Measurements from ENCODE around the gene ZDHHC17.
A peak's percentile ranks its signal among the peaks of the same experiment; 100 is the strongest.

ZDHHC17 gene

DNA sequence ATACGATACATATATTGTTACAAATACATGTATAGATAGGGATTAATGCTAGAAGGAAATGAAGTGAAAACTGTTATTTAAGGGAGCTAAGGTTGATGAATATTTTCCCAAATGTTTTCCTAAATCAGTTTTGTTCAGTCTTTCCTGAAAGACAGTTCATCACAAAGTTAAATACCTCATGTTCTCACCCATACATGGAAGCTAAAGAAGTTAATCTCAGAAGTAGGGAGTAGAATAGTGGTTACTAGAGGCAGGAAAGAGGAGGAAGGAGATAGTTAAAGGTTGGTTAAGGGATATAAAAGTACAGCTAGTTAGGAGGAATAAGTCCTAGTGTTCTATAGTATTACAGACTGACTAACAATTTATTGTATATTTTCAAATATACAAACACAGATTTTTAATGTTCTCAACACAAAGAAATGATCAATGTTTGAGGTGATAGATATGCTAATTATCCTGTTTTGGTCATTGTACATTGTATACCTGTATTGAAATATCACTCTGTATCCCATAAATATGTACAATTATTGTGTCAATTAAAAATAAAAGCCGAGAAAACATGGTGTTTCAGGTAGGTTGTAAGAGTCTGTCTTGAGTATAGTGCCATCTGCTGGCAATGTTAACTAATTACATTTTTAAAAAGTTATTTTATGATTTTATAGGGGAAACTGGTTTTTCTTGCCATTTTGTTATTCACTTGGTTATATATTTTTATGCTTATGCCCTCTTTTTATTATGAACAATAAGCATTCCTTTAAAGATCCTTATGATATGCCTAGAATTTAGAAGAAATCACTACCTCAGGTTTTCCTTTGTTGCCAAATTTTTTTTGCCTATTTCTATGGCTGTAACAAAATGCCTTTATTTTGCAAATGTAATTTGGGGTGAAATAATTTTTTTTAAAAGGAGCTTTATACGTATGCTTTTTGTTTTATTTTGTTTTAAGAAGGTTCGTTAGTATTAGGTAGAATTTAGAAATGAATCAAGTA, 26.9 kb downstream of the ZDHHC17 start:
- Histone ChIP-seq H3K36me3 (ENCODE audit: insufficient read depth, low read length) (no peaks in the 10 kb centered on the region), H3K9me2 (replicated peaks; ENCODE audit: low read depth, low read length) (no peaks in the 10 kb centered on the region), H3K4me3 (ENCODE audit: low read length, poor library complexity, severe bottlenecking) (no peak overlapping the region), H3K9me3 (ENCODE audit: insufficient read depth, low read depth, low read length) (no peaks in the 10 kb centered on the region), H2AFZ (ENCODE audit: low read length) (no peak overlapping the region), H3F3A (ENCODE audit: low read depth) (no peaks in the 10 kb centered on the region), H3K9ac (ENCODE audit: low read depth, low read length, poor library complexity, severe bottlenecking) (no peak overlapping the region), H3K79me2 (ENCODE audit: insufficient read depth, low read length) (peaks cover 54% of the 10 kb centered on the region), H3K27me3 (ENCODE audit: insufficient read depth, low read length, poor library complexity, severe bottlenecking) (no peaks in the 10 kb centered on the region), H3K4me1 (ENCODE audit: insufficient read depth, low read length, poor library complexity, severe bottlenecking) (no peaks in the 10 kb centered on the region), H4K20me1 (ENCODE audit: insufficient read depth, low read length, poor library complexity, severe bottlenecking) (peaks cover 7% of the 10 kb centered on the region), H3K4me2 (ENCODE audit: low read depth, low read length, poor library complexity, severe bottlenecking) (peak overlapping the region; percentile 28)
- TF ChIP-seq, protein P1, sequence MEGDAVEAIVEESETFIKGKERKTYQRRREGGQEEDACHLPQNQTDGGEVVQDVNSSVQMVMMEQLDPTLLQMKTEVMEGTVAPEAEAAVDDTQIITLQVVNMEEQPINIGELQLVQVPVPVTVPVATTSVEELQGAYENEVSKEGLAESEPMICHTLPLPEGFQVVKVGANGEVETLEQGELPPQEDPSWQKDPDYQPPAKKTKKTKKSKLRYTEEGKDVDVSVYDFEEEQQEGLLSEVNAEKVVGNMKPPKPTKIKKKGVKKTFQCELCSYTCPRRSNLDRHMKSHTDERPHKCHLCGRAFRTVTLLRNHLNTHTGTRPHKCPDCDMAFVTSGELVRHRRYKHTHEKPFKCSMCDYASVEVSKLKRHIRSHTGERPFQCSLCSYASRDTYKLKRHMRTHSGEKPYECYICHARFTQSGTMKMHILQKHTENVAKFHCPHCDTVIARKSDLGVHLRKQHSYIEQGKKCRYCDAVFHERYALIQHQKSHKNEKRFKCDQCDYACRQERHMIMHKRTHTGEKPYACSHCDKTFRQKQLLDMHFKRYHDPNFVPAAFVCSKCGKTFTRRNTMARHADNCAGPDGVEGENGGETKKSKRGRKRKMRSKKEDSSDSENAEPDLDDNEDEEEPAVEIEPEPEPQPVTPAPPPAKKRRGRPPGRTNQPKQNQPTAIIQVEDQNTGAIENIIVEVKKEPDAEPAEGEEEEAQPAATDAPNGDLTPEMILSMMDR (conservative IDR thresholded peaks at IDR 0.05; ENCODE audit: low read length) = peak; percentile 72
- no peak for TF ChIP-seq EZH2phosphoT487 (IDR thresholded peaks at IDR 0.05; ENCODE audit: borderline replicate concordance)

DNA sequence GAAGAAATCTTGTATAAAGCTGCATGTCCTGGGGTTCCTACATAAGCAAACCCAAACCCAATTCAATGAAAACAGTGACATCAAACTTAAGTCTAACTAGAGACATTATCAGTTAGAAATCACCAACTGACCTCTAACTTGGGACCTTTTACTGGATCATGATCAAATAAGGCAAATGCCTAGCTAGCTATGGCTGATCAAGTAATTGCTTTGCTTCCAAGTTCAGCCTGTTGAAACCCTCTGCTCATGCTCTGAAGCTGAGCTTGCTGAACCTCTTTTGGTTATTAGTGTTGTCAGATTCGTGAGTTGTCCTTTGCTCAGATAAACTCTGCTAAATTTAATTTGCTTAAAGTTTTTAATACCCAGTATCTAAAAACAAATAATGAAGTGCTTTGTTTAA, 28.9 kb downstream of the ZDHHC17 start:
- no peak overlapping the region for H3K4me3 ChIP-seq (ENCODE audit: low read length, poor library complexity, severe bottlenecking)
- H3K27me3 ChIP-seq (ENCODE audit: insufficient read depth, low read length, poor library complexity, severe bottlenecking) = no peaks in the 10 kb centered on the region
- H2AFZ ChIP-seq (ENCODE audit: low read length) = no peak overlapping the region
- no peak overlapping the region for H3K9ac ChIP-seq (ENCODE audit: low read depth, low read length, poor library complexity, severe bottlenecking)
- no peaks in the 10 kb centered on the region for H3K9me3 ChIP-seq (ENCODE audit: insufficient read depth, low read depth, low read length)
- no peak overlapping the region for H3K4me2 ChIP-seq (ENCODE audit: low read depth, low read length, poor library complexity, severe bottlenecking)
- no peaks in the 10 kb centered on the region for H3K4me1 ChIP-seq (ENCODE audit: insufficient read depth, low read length, poor library complexity, severe bottlenecking)
- no peaks in the 10 kb centered on the region for H3F3A ChIP-seq (ENCODE audit: low read depth)
- H4K20me1 ChIP-seq (ENCODE audit: insufficient read depth, low read length, poor library complexity, severe bottlenecking) = peaks cover 7% of the 10 kb centered on the region
- H3K79me2 ChIP-seq (ENCODE audit: insufficient read depth, low read length) = peaks cover 44% of the 10 kb centered on the region
- H3K9me2 ChIP-seq (replicated peaks; ENCODE audit: low read depth, low read length) = no peaks in the 10 kb centered on the region
- TF ChIP-seq EZH2phosphoT487 (IDR thresholded peaks at IDR 0.05; ENCODE audit: borderline replicate concordance) = no peak
- TF ChIP-seq, protein P1 (conservative IDR thresholded peaks at IDR 0.05; ENCODE audit: low read length) = no peak
- H3K36me3 ChIP-seq (ENCODE audit: insufficient read depth, low read length) = no peaks in the 10 kb centered on the region

DNA sequence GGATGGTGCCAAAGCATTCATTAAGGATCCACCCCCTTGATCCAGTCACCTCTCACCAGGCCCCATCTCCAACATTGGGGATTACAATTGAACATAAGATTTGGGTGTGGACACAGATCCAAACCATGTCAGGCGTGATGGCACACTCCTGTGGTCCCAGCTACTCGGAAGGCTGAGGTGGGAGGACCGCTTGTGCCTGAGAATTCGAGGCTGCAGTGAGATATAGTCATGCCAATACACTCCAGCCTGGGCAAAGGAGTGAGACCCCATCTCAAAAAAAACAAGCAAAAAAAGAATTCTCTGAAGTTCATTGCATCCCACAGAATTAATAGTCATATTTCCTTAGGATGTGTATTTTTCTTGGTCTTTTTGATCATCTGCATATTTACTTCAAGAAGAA, 34.9 kb downstream of the ZDHHC17 start:
- peaks cover 25% of the 10 kb centered on the region; the same call in 1 of the 2 replicates for H3K36me3 ChIP-seq (ENCODE audit: insufficient read depth, low read length)
- H3K4me1 ChIP-seq (ENCODE audit: insufficient read depth, low read length, poor library complexity, severe bottlenecking) = no peaks in the 10 kb centered on the region

More for the DNA sequence above, 34.9 kb downstream of the ZDHHC17 start:
- no peaks in the 10 kb centered on the region for H3F3A ChIP-seq (ENCODE audit: low read depth)
- no peak overlapping the region for H3K4me2 ChIP-seq (ENCODE audit: low read depth, low read length, poor library complexity, severe bottlenecking)
- no peaks in the 10 kb centered on the region for H3K27me3 ChIP-seq (ENCODE audit: insufficient read depth, low read length, poor library complexity, severe bottlenecking)
- H3K79me2 ChIP-seq (ENCODE audit: insufficient read depth, low read length) = peaks cover 23% of the 10 kb centered on the region; the same call in 1 of the 2 replicates
- no peaks in the 10 kb centered on the region for H4K20me1 ChIP-seq (ENCODE audit: insufficient read depth, low read length, poor library complexity, severe bottlenecking)
- H3K4me3 ChIP-seq (ENCODE audit: low read length, poor library complexity, severe bottlenecking) = no peak overlapping the region
- no peak for TF ChIP-seq EZH2phosphoT487 (IDR thresholded peaks at IDR 0.05; ENCODE audit: borderline replicate concordance)
- TF ChIP-seq, protein P1 (conservative IDR thresholded peaks at IDR 0.05; ENCODE audit: low read length) = no peak
- peaks cover 3% of the 10 kb centered on the region; the same call in 1 of the 2 replicates for H3K9me3 ChIP-seq (ENCODE audit: insufficient read depth, low read depth, low read length)
- no peak overlapping the region for H2AFZ ChIP-seq (ENCODE audit: low read length)
- no peaks in the 10 kb centered on the region for H3K9me2 ChIP-seq (replicated peaks; ENCODE audit: low read depth, low read length)
- no peak overlapping the region for H3K9ac ChIP-seq (ENCODE audit: low read depth, low read length, poor library complexity, severe bottlenecking)
